Measurements from ENCODE around the gene MAGEB4. TPM values are rescaled to one million over a fixed set of nuclear protein-coding genes. Genes with fewer than 3 reads are reported as not detected.

The MAGEB4 gene
- total RNA-seq, 1 donor from 2014 or later: not detected

DNA sequence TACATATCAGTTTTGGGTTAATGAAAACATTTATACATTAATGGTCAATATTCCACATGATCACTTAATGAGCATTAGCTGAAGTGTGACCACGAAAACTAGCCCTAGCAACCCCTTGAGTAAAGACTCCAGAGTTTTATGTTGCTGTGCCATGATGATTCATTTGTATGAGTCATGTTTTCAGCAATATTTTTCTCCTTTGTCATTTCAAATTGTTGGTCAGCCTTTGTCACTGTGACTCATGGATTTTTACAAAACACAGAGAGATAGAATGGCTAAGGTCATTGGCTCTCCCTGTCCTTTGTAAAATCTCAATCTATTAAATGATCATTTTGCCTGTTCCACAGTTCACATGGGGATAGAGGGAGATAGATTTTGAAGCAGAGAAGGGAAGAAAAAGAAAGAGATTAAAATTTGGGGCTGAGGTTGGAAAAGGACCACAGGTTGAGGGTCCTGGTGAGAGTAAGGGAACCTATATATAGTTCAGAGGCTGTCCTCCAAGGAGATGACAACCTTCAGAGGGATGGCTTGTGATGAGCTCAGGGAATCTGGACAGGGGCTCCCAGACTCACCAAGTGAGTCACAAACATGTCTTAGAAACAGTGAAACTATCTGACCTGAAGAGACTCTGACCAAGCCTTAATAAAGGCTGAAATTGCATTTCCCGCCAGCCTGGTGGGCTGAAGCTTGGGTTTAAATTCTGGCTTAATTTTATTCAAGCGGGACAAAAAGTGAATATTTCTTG is 41.8 kb downstream of the MAGEB4 start:
- intact Hi-C loops (cut with DNase I): no loop called here
- DNase-seq (no peak), ATAC-seq (no peak)
- Histone ChIP-seq H3K9me3 (no peaks in the 10 kb centered on the region), H3K36me3 (no peaks in the 10 kb centered on the region), H3K4me1 (no peaks in the 10 kb centered on the region), H3K4me3 (no peak overlapping the region), H3K27ac (no peak overlapping the region), H3K27me3 (no peaks in the 10 kb centered on the region)
- TF ChIP-seq, protein P1, sequence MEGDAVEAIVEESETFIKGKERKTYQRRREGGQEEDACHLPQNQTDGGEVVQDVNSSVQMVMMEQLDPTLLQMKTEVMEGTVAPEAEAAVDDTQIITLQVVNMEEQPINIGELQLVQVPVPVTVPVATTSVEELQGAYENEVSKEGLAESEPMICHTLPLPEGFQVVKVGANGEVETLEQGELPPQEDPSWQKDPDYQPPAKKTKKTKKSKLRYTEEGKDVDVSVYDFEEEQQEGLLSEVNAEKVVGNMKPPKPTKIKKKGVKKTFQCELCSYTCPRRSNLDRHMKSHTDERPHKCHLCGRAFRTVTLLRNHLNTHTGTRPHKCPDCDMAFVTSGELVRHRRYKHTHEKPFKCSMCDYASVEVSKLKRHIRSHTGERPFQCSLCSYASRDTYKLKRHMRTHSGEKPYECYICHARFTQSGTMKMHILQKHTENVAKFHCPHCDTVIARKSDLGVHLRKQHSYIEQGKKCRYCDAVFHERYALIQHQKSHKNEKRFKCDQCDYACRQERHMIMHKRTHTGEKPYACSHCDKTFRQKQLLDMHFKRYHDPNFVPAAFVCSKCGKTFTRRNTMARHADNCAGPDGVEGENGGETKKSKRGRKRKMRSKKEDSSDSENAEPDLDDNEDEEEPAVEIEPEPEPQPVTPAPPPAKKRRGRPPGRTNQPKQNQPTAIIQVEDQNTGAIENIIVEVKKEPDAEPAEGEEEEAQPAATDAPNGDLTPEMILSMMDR (IDR thresholded peaks at IDR 0.05): no peak

Other genes starting within 250 kb of the MAGEB4 start
- not detected for gene MAGEB2, start 26.4 kb upstream of the MAGEB4 start, total RNA-seq
- gene MAGEB3, start 11.3 kb upstream of the MAGEB4 start, total RNA-seq: not detected
- not detected for gene MAGEB1, start 5.1 kb downstream of the MAGEB4 start, total RNA-seq
- gene NR0B1, start 67.4 kb downstream of the MAGEB4 start, total RNA-seq: not detected